Measurements from ENCODE around the gene SPDYA.
A peak's percentile ranks its signal among the peaks of the same experiment; 100 is the strongest.

DNA sequence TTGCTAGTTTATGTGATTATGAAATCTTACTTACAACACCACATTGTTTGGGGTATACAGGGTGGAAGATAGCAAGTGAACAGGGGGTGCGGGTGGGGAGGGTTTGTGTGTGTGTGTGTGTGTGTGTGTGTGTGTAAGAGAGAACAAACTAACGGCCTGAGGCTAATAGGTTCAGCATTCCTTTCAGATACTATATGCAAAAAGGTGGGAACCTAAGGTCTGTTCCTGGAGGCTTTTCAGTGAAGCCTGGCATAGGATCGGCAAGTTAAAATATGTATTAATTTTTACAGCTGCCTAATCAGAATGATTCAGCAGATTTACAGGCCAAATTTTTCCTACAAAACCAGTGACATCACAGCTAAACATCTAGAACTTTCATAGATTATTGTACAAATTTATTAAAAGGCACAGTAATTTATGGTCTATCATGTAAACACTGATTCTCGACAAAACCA is 7.6 kb upstream of the SPDYA start:
- TF ChIP-seq, protein P1, sequence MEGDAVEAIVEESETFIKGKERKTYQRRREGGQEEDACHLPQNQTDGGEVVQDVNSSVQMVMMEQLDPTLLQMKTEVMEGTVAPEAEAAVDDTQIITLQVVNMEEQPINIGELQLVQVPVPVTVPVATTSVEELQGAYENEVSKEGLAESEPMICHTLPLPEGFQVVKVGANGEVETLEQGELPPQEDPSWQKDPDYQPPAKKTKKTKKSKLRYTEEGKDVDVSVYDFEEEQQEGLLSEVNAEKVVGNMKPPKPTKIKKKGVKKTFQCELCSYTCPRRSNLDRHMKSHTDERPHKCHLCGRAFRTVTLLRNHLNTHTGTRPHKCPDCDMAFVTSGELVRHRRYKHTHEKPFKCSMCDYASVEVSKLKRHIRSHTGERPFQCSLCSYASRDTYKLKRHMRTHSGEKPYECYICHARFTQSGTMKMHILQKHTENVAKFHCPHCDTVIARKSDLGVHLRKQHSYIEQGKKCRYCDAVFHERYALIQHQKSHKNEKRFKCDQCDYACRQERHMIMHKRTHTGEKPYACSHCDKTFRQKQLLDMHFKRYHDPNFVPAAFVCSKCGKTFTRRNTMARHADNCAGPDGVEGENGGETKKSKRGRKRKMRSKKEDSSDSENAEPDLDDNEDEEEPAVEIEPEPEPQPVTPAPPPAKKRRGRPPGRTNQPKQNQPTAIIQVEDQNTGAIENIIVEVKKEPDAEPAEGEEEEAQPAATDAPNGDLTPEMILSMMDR (conservative IDR thresholded peaks at IDR 0.05; ENCODE audit: low read depth, low read length): no peak
- TF ChIP-seq NFE2L2 (IDR thresholded peaks at IDR 0.05; ENCODE audit: low read depth, low read length): peak; percentile 98
- TF ChIP-seq SMC3 (IDR thresholded peaks at IDR 0.05; ENCODE audit: low read depth, low read length): no peak
